ENCODE results near the gene SMCO4.

DNA sequence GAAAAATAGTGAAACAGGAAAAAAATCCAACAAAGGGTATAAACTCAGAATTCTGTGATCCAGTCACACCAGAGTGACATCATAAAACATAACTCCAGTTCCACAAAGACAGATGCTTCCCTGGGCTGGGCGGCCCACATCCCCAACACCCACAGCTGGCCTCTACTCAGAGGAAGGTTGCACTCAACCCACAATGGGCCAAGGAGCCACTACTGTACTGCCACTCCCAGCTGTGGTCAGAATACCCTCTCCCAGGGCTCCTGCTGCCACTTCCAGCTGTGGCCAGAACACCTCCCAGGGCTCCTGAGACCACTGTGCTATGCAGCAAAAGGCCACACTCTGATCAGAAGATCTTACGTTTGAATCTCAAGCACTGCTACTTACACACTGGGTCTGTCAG is 18.3 kb downstream of the SMCO4 start:
- TF ChIP-seq, protein P1, sequence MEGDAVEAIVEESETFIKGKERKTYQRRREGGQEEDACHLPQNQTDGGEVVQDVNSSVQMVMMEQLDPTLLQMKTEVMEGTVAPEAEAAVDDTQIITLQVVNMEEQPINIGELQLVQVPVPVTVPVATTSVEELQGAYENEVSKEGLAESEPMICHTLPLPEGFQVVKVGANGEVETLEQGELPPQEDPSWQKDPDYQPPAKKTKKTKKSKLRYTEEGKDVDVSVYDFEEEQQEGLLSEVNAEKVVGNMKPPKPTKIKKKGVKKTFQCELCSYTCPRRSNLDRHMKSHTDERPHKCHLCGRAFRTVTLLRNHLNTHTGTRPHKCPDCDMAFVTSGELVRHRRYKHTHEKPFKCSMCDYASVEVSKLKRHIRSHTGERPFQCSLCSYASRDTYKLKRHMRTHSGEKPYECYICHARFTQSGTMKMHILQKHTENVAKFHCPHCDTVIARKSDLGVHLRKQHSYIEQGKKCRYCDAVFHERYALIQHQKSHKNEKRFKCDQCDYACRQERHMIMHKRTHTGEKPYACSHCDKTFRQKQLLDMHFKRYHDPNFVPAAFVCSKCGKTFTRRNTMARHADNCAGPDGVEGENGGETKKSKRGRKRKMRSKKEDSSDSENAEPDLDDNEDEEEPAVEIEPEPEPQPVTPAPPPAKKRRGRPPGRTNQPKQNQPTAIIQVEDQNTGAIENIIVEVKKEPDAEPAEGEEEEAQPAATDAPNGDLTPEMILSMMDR (IDR thresholded peaks at IDR 0.05 in 4 of 5, conservative IDR thresholded peaks at IDR 0.05 in 1 of 5): no peak
- no peak for TF ChIP-seq POLR2A (IDR thresholded peaks at IDR 0.05)
